ENCODE data around the gene CALML6.

CALML6 gene

GRCh38 chr1:1917995-1918900 is 3.2 kb downstream of the CALML6 start:
- Histone ChIP-seq H3K36me3 (ENCODE audit: control insufficient read depth, insufficient read depth, low read length) (no peaks in the 10 kb centered on the region), H3K4me3 (ENCODE audit: low read length) (peak overlapping the region; percentile 19), H3K9ac (ENCODE audit: low read length) (peak overlapping the region; percentile 28), H3K27me3 (ENCODE audit: control insufficient read depth, insufficient read depth, low read length) (peaks cover 8% of the 10 kb centered on the region), H3K9me3 (ENCODE audit: control insufficient read depth, low read length) (no peaks in the 10 kb centered on the region), H3K4me1 (ENCODE audit: control insufficient read depth, insufficient read depth, low read length) (peaks cover 36% of the 10 kb centered on the region)

DNA sequence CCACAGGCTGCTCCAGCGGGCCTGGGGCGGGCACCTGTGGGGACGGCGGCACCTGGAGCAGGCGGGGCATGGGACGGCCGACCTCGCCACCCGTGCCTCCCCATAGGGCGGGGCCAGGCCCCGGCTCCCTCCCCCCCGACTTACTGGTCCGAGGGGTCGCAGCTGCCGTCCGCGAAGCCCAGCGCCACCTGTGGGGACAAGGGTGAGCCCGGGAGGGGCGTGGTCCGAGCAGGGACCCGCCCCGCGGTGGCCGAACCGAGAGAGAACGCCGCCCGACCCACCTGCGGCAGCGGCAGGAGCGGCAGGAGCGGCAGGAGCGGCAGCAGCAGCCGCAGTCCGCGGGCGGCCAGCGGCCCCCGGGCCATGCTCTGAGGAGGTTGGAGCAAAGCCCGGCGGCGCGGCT is 3.8 kb downstream of the CALML6 start, which contains the start of gene TMEM52:
Gene TMEM52 (minus strand): TSS at position 379 of the 403 bp plus-strand sequence. CDS start 14 bp downstream, at position 365.
- peaks cover 36% of the 10 kb centered on the region for H3K4me1 ChIP-seq (ENCODE audit: control insufficient read depth, insufficient read depth, low read length)
- H3K9me3 ChIP-seq (ENCODE audit: control insufficient read depth, low read length), result no peaks in the 10 kb centered on the region
- peak within 1 kb of the TSS; percentile 28 for H3K9ac ChIP-seq (ENCODE audit: low read length)
- no peaks in the 10 kb centered on the region for H3K36me3 ChIP-seq (ENCODE audit: control insufficient read depth, insufficient read depth, low read length)
- H3K4me3 ChIP-seq (ENCODE audit: low read length), result peak within 1 kb of the TSS; percentile 19
- peaks cover 8% of the 10 kb centered on the region for H3K27me3 ChIP-seq (ENCODE audit: control insufficient read depth, insufficient read depth, low read length)

- Histone ChIP-seq H3K4me3 (ENCODE audit: low read length) (peak overlapping the region; percentile 19), H3K27me3 (ENCODE audit: control insufficient read depth, insufficient read depth, low read length) (peaks cover 8% of the 10 kb centered on the region), H3K4me1 (ENCODE audit: control insufficient read depth, insufficient read depth, low read length) (peaks cover 36% of the 10 kb centered on the region), H3K36me3 (ENCODE audit: control insufficient read depth, insufficient read depth, low read length) (no peaks in the 10 kb centered on the region), H3K9me3 (ENCODE audit: control insufficient read depth, low read length) (no peaks in the 10 kb centered on the region), H3K9ac (ENCODE audit: low read length) (peak overlapping the region; percentile 28)
These were observed 4.4 kb downstream of the CALML6 start for GRCh38 chr1:1919304-1920056.

DNA sequence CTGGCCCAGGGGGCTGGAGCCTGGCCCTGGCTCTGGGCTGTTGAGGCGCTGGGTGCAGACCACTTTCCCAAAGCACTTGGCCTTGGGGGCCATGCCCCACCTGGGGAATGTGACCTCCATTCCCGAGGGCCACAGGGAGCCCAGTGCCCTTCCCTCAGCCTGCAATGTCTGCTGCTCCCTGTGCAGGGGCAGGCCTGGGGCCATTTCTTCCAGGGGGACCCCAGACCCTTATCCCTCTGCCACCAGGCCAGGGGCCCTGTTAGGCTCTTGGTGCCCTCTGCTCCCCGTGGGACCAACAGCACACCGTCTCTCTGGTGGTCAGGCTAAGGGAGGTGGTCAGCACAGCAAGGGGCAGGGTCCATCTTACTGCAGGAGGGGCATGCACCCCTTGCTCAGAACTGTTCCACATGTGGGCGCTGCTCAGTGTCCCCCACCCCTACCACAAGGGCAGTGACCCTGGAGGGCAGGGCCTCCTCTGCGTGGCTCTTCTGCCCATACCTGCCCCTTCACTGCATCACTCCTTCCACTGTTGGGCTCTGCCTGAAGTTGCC is 5.1 kb downstream of the CALML6 start:
- H3K27me3 ChIP-seq (ENCODE audit: control insufficient read depth, insufficient read depth, low read length), result peaks cover 8% of the 10 kb centered on the region
- H3K4me1 ChIP-seq (ENCODE audit: control insufficient read depth, insufficient read depth, low read length), result peaks cover 36% of the 10 kb centered on the region
- H3K9me3 ChIP-seq (ENCODE audit: control insufficient read depth, low read length), result no peaks in the 10 kb centered on the region
- no peak overlapping the region for H3K4me3 ChIP-seq (ENCODE audit: low read length)
- H3K9ac ChIP-seq (ENCODE audit: low read length), result no peak overlapping the region
- no peaks in the 10 kb centered on the region for H3K36me3 ChIP-seq (ENCODE audit: control insufficient read depth, insufficient read depth, low read length)

DNA sequence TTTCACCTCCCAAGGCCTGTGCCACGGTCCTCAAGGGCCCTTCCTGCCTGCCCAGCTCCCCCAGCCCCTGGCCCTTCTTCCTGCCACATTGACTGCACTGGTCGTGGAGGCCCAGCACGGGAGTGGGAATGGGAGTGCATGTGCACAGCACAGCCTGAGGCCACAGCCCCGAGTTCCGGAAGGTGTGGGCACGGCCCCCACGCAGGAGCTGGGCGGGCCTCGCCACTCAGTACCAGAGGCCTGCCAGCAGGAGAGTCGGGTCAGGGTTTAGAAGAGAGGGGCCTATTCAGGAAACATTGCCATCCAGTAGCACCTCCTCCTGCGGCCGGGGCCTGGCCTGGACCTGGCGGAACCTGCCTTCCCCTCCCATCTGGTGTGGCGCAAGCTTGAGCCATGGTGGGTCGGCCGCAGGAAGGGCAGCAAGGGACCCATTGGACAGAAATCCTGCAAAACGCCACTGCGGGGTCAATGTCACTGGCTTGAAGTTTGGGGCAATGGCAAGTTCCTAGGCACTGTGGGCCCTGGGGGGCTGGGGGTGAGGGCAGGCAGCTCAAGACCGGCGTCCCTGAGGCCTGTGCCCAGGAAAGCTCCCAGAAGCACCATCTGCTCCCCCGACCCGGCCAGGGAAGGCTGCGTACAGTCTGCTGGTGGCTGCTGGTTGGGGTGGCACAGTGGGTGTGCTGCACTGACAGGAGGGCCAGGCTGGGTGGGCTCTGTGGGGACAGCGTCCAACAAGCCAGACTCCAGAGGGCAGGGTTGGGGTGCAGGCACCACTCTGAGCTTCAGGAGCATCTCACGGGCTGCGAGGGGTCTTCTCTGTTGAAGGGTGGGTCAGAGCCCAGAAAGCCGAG is 5.8 kb downstream of the CALML6 start:
- no peaks in the 10 kb centered on the region for H3K9me3 ChIP-seq (ENCODE audit: control insufficient read depth, low read length)
- H3K27me3 ChIP-seq (ENCODE audit: control insufficient read depth, insufficient read depth, low read length), result peaks cover 8% of the 10 kb centered on the region
- peaks cover 32% of the 10 kb centered on the region for H3K4me1 ChIP-seq (ENCODE audit: control insufficient read depth, insufficient read depth, low read length)

GRCh38 chr1:1921459-1921862 is 6.4 kb downstream of the CALML6 start:
- H3K9ac ChIP-seq (ENCODE audit: low read length), result no peak overlapping the region
- H3K4me1 ChIP-seq (ENCODE audit: control insufficient read depth, insufficient read depth, low read length), result peaks cover 26% of the 10 kb centered on the region
- H3K9me3 ChIP-seq (ENCODE audit: control insufficient read depth, low read length), result no peaks in the 10 kb centered on the region
- no peaks in the 10 kb centered on the region for H3K36me3 ChIP-seq (ENCODE audit: control insufficient read depth, insufficient read depth, low read length)
- no peak overlapping the region for H3K4me3 ChIP-seq (ENCODE audit: low read length)
- peaks cover 5% of the 10 kb centered on the region for H3K27me3 ChIP-seq (ENCODE audit: control insufficient read depth, insufficient read depth, low read length)

More for the DNA sequence above, 5.8 kb downstream of the CALML6 start:
- H3K4me3 ChIP-seq (ENCODE audit: low read length), result no peak overlapping the region
- H3K9ac ChIP-seq (ENCODE audit: low read length), result no peak overlapping the region
- H3K36me3 ChIP-seq (ENCODE audit: control insufficient read depth, insufficient read depth, low read length), result no peaks in the 10 kb centered on the region

DNA sequence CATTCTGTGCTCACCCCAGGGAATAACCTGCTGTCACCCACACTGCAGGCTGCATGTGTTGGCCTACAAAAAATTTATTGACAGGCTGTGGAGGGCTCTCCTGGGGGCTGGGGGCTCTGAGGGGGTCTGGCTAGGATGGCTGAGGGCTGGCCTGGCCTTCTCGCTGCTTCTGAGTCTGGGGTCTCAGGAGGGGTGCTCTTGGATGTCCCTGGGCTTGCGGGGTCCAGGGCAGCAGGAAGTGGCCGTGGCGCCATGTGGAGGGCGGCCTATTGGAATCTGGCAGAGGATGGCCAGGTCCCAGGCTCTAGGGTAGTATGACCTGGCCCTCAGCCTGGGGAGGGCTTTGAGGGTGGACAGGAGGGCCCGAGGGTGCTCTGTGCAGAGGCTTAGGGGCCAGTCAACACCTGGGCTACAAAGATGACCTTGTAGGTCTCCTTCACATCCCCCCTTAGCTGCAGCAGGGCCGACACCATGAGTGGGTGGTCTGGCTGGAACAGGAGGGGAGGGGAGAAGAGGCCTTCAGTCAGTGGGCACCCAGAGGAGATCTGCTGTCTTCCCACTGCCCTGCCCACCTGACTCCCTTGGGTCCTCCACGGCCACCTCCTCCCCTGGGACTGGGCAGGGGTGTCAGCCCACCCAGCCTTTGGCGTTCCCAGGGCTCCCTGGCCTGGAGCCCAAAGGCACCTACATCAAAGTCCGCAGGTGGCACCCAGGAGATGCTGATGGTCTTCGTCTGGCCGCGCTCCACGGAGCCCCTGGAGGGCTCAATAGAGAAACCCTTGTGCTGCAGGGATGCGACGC is 7.0 kb downstream of the CALML6 start:
- Histone ChIP-seq H3K9me3 (ENCODE audit: control insufficient read depth, low read length) (no peaks in the 10 kb centered on the region), H3K4me1 (ENCODE audit: control insufficient read depth, insufficient read depth, low read length) (peaks cover 25% of the 10 kb centered on the region), H3K36me3 (ENCODE audit: control insufficient read depth, insufficient read depth, low read length) (no peaks in the 10 kb centered on the region), H3K27me3 (ENCODE audit: control insufficient read depth, insufficient read depth, low read length) (peaks cover 5% of the 10 kb centered on the region), H3K4me3 (ENCODE audit: low read length) (no peak overlapping the region), H3K9ac (ENCODE audit: low read length) (no peak overlapping the region)

DNA sequence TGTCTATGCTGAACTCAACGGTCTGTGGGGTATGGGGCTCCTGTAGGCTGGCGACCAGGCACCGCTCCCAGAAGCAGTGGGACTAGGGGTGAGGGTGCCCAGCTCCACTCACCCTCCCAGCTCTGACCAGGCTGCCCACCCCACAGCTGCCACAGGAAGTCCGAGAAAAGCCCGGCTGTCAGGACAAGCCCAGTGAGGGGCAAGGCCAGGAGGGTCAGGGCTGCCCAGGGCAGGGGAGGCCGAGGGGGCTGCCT is 7.6 kb downstream of the CALML6 start:
- no peaks in the 10 kb centered on the region for H3K36me3 ChIP-seq (ENCODE audit: control insufficient read depth, insufficient read depth, low read length)
- no peaks in the 10 kb centered on the region for H3K9me3 ChIP-seq (ENCODE audit: control insufficient read depth, low read length)
- no peak overlapping the region for H3K9ac ChIP-seq (ENCODE audit: low read length)
- H3K4me3 ChIP-seq (ENCODE audit: low read length), result no peak overlapping the region
- peaks cover 5% of the 10 kb centered on the region for H3K27me3 ChIP-seq (ENCODE audit: control insufficient read depth, insufficient read depth, low read length)
- peaks cover 25% of the 10 kb centered on the region for H3K4me1 ChIP-seq (ENCODE audit: control insufficient read depth, insufficient read depth, low read length)

GRCh38 chr1:1922956-1923833 is 8.1 kb downstream of the CALML6 start:
- no peaks in the 10 kb centered on the region for H3K9me3 ChIP-seq (ENCODE audit: control insufficient read depth, low read length)
- H3K4me1 ChIP-seq (ENCODE audit: control insufficient read depth, insufficient read depth, low read length), result peaks cover 22% of the 10 kb centered on the region
- no peaks in the 10 kb centered on the region for H3K27me3 ChIP-seq (ENCODE audit: control insufficient read depth, insufficient read depth, low read length)
- no peak overlapping the region for H3K9ac ChIP-seq (ENCODE audit: low read length)
- no peak overlapping the region for H3K4me3 ChIP-seq (ENCODE audit: low read length)
- no peaks in the 10 kb centered on the region for H3K36me3 ChIP-seq (ENCODE audit: control insufficient read depth, insufficient read depth, low read length)

DNA sequence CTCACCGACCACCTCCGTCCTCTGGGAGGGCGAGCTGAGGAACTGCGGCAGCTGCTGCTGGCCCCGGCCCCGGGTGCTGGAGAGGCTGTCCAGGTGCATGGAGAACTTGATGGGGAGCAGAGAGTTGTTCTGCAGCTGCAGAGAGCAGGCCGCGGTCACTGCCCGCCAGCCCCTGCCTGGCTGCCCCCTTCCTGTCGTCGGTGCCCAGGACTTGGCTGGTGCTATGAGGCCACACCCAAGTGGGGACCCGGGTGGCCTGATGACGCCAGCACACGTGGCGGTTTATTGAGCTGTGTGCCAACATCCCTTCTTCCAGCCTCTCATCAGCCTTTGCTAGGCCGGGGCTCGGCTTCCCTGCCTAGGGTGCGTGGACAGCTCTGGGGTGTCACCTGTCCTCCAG is 9.3 kb downstream of the CALML6 start:
- Histone ChIP-seq H3K4me1 (ENCODE audit: control insufficient read depth, insufficient read depth, low read length) (peaks cover 15% of the 10 kb centered on the region), H3K36me3 (ENCODE audit: control insufficient read depth, insufficient read depth, low read length) (no peaks in the 10 kb centered on the region), H3K9ac (ENCODE audit: low read length) (no peak overlapping the region), H3K9me3 (ENCODE audit: control insufficient read depth, low read length) (no peaks in the 10 kb centered on the region), H3K27me3 (ENCODE audit: control insufficient read depth, insufficient read depth, low read length) (no peaks in the 10 kb centered on the region), H3K4me3 (ENCODE audit: low read length) (no peak overlapping the region)
